Activated CD8-positive, alpha-beta T cell treated with anti-CD3 and anti-CD28 coated beads for 36 hours (primary cell): ENCODE results near the gene STX3. TPM values are rescaled to one million over a fixed set of nuclear protein-coding genes. Genes with fewer than 3 reads are reported as not detected.

Source experiments
- ATAC-seq: fragments of 200-7000 bp; cut with Tn5 transposase; one replicate; pipeline ENCODE4 v1.10.0; 2021; ENCODE audit warnings: mild to moderate bottlenecking, moderate library complexity
- CTCF ChIA-PET: fragments of 350-600 bp; sonication (Branson Sonifier 250); formaldehyde crosslinking; loops from one replicate; lab custom pipeline; 2021; ENCODE audit warnings: antibody characterized with exemption; lab: Charles Lee
- POLR2A ChIA-PET: fragments of 350-600 bp; sonication (Branson Sonifier 250); formaldehyde crosslinking; loops from one replicate; lab custom pipeline; 2021; ENCODE audit warnings: antibody characterized with exemption; lab: Charles Lee
- DNase-seq: peaks from one replicate; pipeline ENCODE4 v3.0.0-alpha.2; 2020
- H3K27ac Mint-ChIP-seq: one replicate; pipeline ENCODE4 v1.8.0; 2021; ENCODE audit warnings: mild to moderate bottlenecking, mixed read lengths
- H3K27me3 Mint-ChIP-seq: one replicate; pipeline ENCODE4 v1.8.0; 2021; ENCODE audit warnings: mixed read lengths
- H3K36me3 Mint-ChIP-seq: one replicate; pipeline ENCODE4 v1.8.0; 2021; ENCODE audit warnings: low read depth, mixed read lengths
- H3K4me1 Mint-ChIP-seq: one replicate; pipeline ENCODE4 v1.8.0; 2021; ENCODE audit warnings: low read depth, mixed read lengths
- H3K4me3 Mint-ChIP-seq: one replicate; pipeline ENCODE4 v1.8.0; 2021; ENCODE audit warnings: mild to moderate bottlenecking, moderate library complexity, mixed read lengths
- H3K9me3 Mint-ChIP-seq: one replicate; pipeline ENCODE4 v1.8.0; 2021; ENCODE audit warnings: mixed read lengths
- CTCF ChIP-seq: fragments of 200-600 bp; IDR thresholded peaks from one replicate; pipeline ENCODE4 v1.8.0; 2022; ENCODE audit warnings: antibody characterized with exemption, mild to moderate bottlenecking
- intact Hi-C: fragments of 100-400 bp; cut with micrococcal nuclease; formaldehyde crosslinking; loops from one replicate; pipeline ENCODE4 v1.10.0; 2022
- total RNA-seq, 2 experiments: library from RNA; stranded (reverse); gene quantifications; one replicate each; pipeline ENCODE4 v1.2.3, GENCODE V29; 2021

The STX3 gene
- total RNA-seq, 2 experiments from 2014 or later, result 8.3 to 9.5 TPM

- no peaks in the 10 kb centered on the region for H3K9me3 Mint-ChIP-seq
- intact Hi-C loops, result no loop called here
- peaks cover 4% of the 10 kb centered on the region for H3K36me3 Mint-ChIP-seq
- DNase-seq (no peak), ATAC-seq (no peak)
- TF ChIP-seq CTCF, result no peak
- no peaks in the 10 kb centered on the region for H3K27me3 Mint-ChIP-seq
- ChIA-PET CTCF (no interaction called here), POLR2A (interaction anchor here (1.0 kb wide), 1 partner anchor 13 kb away, joined by 3 read pairs; no protein-coding TSS in a partner anchor)
- no peak overlapping the region for H3K27ac Mint-ChIP-seq
- no peak overlapping the region for H3K4me3 Mint-ChIP-seq
- peaks cover 20% of the 10 kb centered on the region for H3K4me1 Mint-ChIP-seq
These were observed 14.7 kb downstream of the STX3 start for GRCh38 chr11:59769828-59770227.

- CTCF ChIA-PET, result no interaction called here
- ATAC-seq, result no peak
- POLR2A ChIA-PET, result interaction anchor here (1.0 kb wide), 1 partner anchor 14 kb away, joined by 3 read pairs; no protein-coding TSS in a partner anchor
- TF ChIP-seq CTCF, result no peak
- H3K36me3 Mint-ChIP-seq, result peaks cover 5% of the 10 kb centered on the region
- DNase-seq, result no peak
- no peaks in the 10 kb centered on the region for H3K27me3 Mint-ChIP-seq
- no peak overlapping the region for H3K4me3 Mint-ChIP-seq
- intact Hi-C loops, result no loop called here
- peaks cover 19% of the 10 kb centered on the region for H3K4me1 Mint-ChIP-seq
- no peaks in the 10 kb centered on the region for H3K9me3 Mint-ChIP-seq
- no peak overlapping the region for H3K27ac Mint-ChIP-seq
These were observed 15.1 kb downstream of the STX3 start for GRCh38 chr11:59770319-59770718.

GRCh38 chr11:59770869-59771268 is 15.7 kb downstream of the STX3 start:
- Mint-ChIP-seq H3K4me1 (peaks cover 23% of the 10 kb centered on the region), H3K9me3 (no peaks in the 10 kb centered on the region), H3K36me3 (peaks cover 5% of the 10 kb centered on the region), H3K4me3 (no peak overlapping the region), H3K27ac (no peak overlapping the region), H3K27me3 (no peaks in the 10 kb centered on the region)
- DNase-seq, result no peak
- ChIA-PET POLR2A (interaction anchor here (1.0 kb wide), 1 partner anchor 14 kb away, joined by 3 read pairs; no protein-coding TSS in a partner anchor), CTCF (interaction anchor here (0.9 to 2.6 kb wide), 2 partner anchors 9 to 31 kb away, joined by 3 to 10 read pairs; no protein-coding TSS in a partner anchor)
- ATAC-seq, result no peak
- intact Hi-C loops, result no loop called here
- TF ChIP-seq CTCF, result no peak

GRCh38 chr11:59771605-59772004 is 16.4 kb downstream of the STX3 start:
- Mint-ChIP-seq H3K4me3 (no peak overlapping the region), H3K27me3 (no peaks in the 10 kb centered on the region), H3K27ac (no peak overlapping the region), H3K36me3 (peaks cover 5% of the 10 kb centered on the region), H3K4me1 (peaks cover 26% of the 10 kb centered on the region), H3K9me3 (no peaks in the 10 kb centered on the region)
- intact Hi-C loops, result no loop called here
- TF ChIP-seq CTCF, result no peak
- ATAC-seq (no peak), DNase-seq (no peak)
- ChIA-PET CTCF (interaction anchor here (0.9 to 2.6 kb wide), 2 partner anchors 10 to 30 kb away, joined by 3 to 10 read pairs; no protein-coding TSS in a partner anchor), POLR2A (interaction anchor here (1.2 kb wide), 1 partner anchor 37 kb away, joined by 3 read pairs; no protein-coding TSS in a partner anchor)

GRCh38 chr11:59773083-59773440 is 17.9 kb downstream of the STX3 start:
- intact Hi-C loops, result no loop called here
- Mint-ChIP-seq H3K4me1 (peaks cover 33% of the 10 kb centered on the region), H3K4me3 (no peak overlapping the region), H3K27ac (no peak overlapping the region), H3K9me3 (no peaks in the 10 kb centered on the region), H3K36me3 (peaks cover 6% of the 10 kb centered on the region), H3K27me3 (no peaks in the 10 kb centered on the region)
- no peak for TF ChIP-seq CTCF
- CTCF ChIA-PET, result interaction anchor here (2.6 kb wide), 1 partner anchor 29 kb away, joined by 10 read pairs; no protein-coding TSS in a partner anchor
- no peak for DNase-seq
- no peak for ATAC-seq
- POLR2A ChIA-PET, result no interaction called here
